GM23248 (cell line): ENCODE data around the gene FCN1. TPM values are rescaled to one million over a fixed set of nuclear protein-coding genes. Genes with fewer than 3 reads are reported as not detected.

Source experiments
- DNase-seq: peaks from one replicate; pipeline ENCODE4 v3.0.0-alpha.2; 2015
- H2AFZ ChIP-seq: fragments of 200-600 bp; sonication (generic); 2 replicates; pipeline ENCODE4 v1.6.1; 2016; ENCODE audit warnings: antibody characterized with exemption
- H3F3A ChIP-seq: fragments of 200-600 bp; sonication (generic); 2 replicates; pipeline ENCODE4 v1.6.1; 2016; ENCODE audit warnings: mild to moderate bottlenecking, antibody characterized with exemption, mixed run types; ENCODE audit not compliant: insufficient read depth
- H3K27ac ChIP-seq: fragments of 200-600 bp; sonication (generic); 2 replicates; pipeline ENCODE4 v1.5.1; 2016; ENCODE audit warnings: mild to moderate bottlenecking
- H3K27me3 ChIP-seq: fragments of 200-600 bp; sonication (generic); replicated peaks from 2 replicates; pipeline ENCODE4 v1.6.1; 2016; ENCODE audit warnings: mild to moderate bottlenecking; ENCODE audit not compliant: insufficient read depth
- H3K36me3 ChIP-seq: fragments of 200-600 bp; sonication (generic); 2 replicates; pipeline ENCODE4 v1.6.1; 2016; ENCODE audit warnings: low read depth, mild to moderate bottlenecking
- H3K4me1 ChIP-seq: fragments of 200-600 bp; sonication (generic); 2 replicates; pipeline ENCODE4 v1.6.1; 2016; ENCODE audit warnings: mild to moderate bottlenecking; ENCODE audit not compliant: insufficient read depth
- H3K4me2 ChIP-seq: fragments of 200-600 bp; sonication (generic); one replicate; pipeline ENCODE4 v1.6.1; 2016; ENCODE audit warnings: mild to moderate bottlenecking; ENCODE audit not compliant: unreplicated experiment
- H3K4me3 ChIP-seq: fragments of 200-600 bp; sonication (generic); 2 replicates; pipeline ENCODE4 v1.5.1; 2016; ENCODE audit warnings: mild to moderate bottlenecking
- H3K79me2 ChIP-seq: fragments of 200-600 bp; sonication (generic); 2 replicates; pipeline ENCODE4 v1.6.1; 2016; ENCODE audit warnings: mild to moderate bottlenecking; ENCODE audit not compliant: insufficient read depth
- H3K9ac ChIP-seq: fragments of 200-600 bp; sonication (generic); 2 replicates; pipeline ENCODE4 v1.6.1; 2016; ENCODE audit warnings: mild to moderate bottlenecking
- H3K9me2 ChIP-seq: fragments of 200-600 bp; sonication (generic); 2 replicates; pipeline ENCODE4 v1.6.1; 2016; ENCODE audit warnings: mixed run types, mild to moderate bottlenecking, moderate library complexity; ENCODE audit not compliant: insufficient read depth
- H3K9me3 ChIP-seq: fragments of 200-600 bp; sonication (generic); one replicate; pipeline ENCODE4 v1.6.1; 2017; ENCODE audit warnings: low read depth
- H4K20me1 ChIP-seq: fragments of 200-600 bp; sonication (generic); 2 replicates; pipeline ENCODE4 v1.6.0; 2016; ENCODE audit not compliant: insufficient read depth
- EZH2 ChIP-seq: fragments of 200-600 bp; sonication (generic); IDR thresholded peaks from 2 replicates; pipeline ENCODE4 v1.6.1; 2018; ENCODE audit warnings: antibody characterized with exemption, mild to moderate bottlenecking; ENCODE audit not compliant: insufficient read depth, poor library complexity, severe bottlenecking
- EZH2phosphoT487 ChIP-seq: fragments of 200-600 bp; sonication (generic); IDR thresholded peaks from 2 replicates; pipeline ENCODE4 v1.6.1; 2018; ENCODE audit warnings: antibody characterized with exemption, moderate library complexity, mild to moderate bottlenecking, low read depth; ENCODE audit not compliant: insufficient read depth
- WGBS, 2 experiments: methylation state at CpG; one replicate each; pipeline ENCODE4 v1.1.6; 2015 to 2017; ENCODE audit warnings: low lambda C conversion rate in 2 of 2, low coverage in 1 of 2; ENCODE audit errors: missing lambda C conversion rate in 2 of 2; 5-methylcytosine and 5-hydroxymethylcytosine counted together
- in situ Hi-C: fragments of 300-500 bp; cut with MboI; formaldehyde crosslinking; loops from 2 replicates; pipeline ENCODE4 v1.15.0; 2020
- polyA plus RNA-seq: library from polyadenylated mRNA; unstranded; fragments of >200 nt; fragmentation: Nextera tagmentation; extraction: Ambion mirVana; gene quantifications from 2 replicates; pipeline ENCODE4 v1.2.1, GENCODE V29; 2016
- total RNA-seq: library from RNA; depleted of rRNA; stranded (reverse); fragments of >200 nt; shearing (Covaris generic); gene quantifications from 2 replicates; pipeline ENCODE4 v1.2.3, GENCODE V29; 2014

Gene FCN1
- total and polyA plus RNA-seq, 2 experiments from 2014 or later: not detected

GRCh38 chr9:134912126-134912840, 5.4 kb downstream of the FCN1 start:
- peaks cover 10% of the 10 kb centered on the region for H3K27me3 ChIP-seq
- H3K4me3 ChIP-seq: no peak overlapping the region
- no peaks in the 10 kb centered on the region for H3K36me3 ChIP-seq
- no peaks in the 10 kb centered on the region for H4K20me1 ChIP-seq
- 55 to 61% methylated on average over 19 to 20 of the region's 20 CpGs for WGBS, 2 experiments
- DNase-seq: no peak
- TF ChIP-seq EZH2: no peak
- no peak for TF ChIP-seq EZH2phosphoT487
- H3K9me2 ChIP-seq: no peaks in the 10 kb centered on the region
- H3K27ac ChIP-seq: no peak overlapping the region
- no peak overlapping the region for H3K4me2 ChIP-seq
- in situ Hi-C loops: no loop called here
- no peaks in the 10 kb centered on the region for H3F3A ChIP-seq
- H3K9me3 ChIP-seq: no peaks in the 10 kb centered on the region
- H2AFZ ChIP-seq: no peak overlapping the region
- H3K9ac ChIP-seq: no peak overlapping the region
- no peaks in the 10 kb centered on the region for H3K79me2 ChIP-seq
- no peaks in the 10 kb centered on the region for H3K4me1 ChIP-seq

GRCh38 chr9:134909511-134910481, 7.9 kb downstream of the FCN1 start:
- in situ Hi-C loops: no loop called here
- DNase-seq: no peak
- H3K9ac ChIP-seq: no peak overlapping the region
- no peaks in the 10 kb centered on the region for H3K9me3 ChIP-seq
- no peaks in the 10 kb centered on the region for H3F3A ChIP-seq
- no peaks in the 10 kb centered on the region for H4K20me1 ChIP-seq
- H3K27ac ChIP-seq: no peak overlapping the region
- peaks cover 15% of the 10 kb centered on the region for H3K27me3 ChIP-seq
- H3K4me2 ChIP-seq: no peak overlapping the region
- TF ChIP-seq EZH2: no peak
- TF ChIP-seq EZH2phosphoT487: no peak
- no peak overlapping the region for H3K4me3 ChIP-seq
- WGBS, 2 experiments: 72 to 76% methylated on average over 24 of the region's 24 CpGs
- H3K9me2 ChIP-seq: no peaks in the 10 kb centered on the region
- no peaks in the 10 kb centered on the region for H3K4me1 ChIP-seq
- no peaks in the 10 kb centered on the region for H3K79me2 ChIP-seq
- H2AFZ ChIP-seq: no peak overlapping the region
- H3K36me3 ChIP-seq: no peaks in the 10 kb centered on the region

- in situ Hi-C loops: no loop called here
- no peaks in the 10 kb centered on the region for H4K20me1 ChIP-seq
- H3K4me1 ChIP-seq: no peaks in the 10 kb centered on the region
- H3K9me3 ChIP-seq: no peaks in the 10 kb centered on the region
- H3K27me3 ChIP-seq: peaks cover 25% of the 10 kb centered on the region
- H3K4me3 ChIP-seq: no peak overlapping the region
- no peak overlapping the region for H3K27ac ChIP-seq
- H3K9ac ChIP-seq: no peak overlapping the region
- no peak overlapping the region for H3K4me2 ChIP-seq
- no peak for DNase-seq
- no peaks in the 10 kb centered on the region for H3K79me2 ChIP-seq
- H2AFZ ChIP-seq: no peak overlapping the region
- TF ChIP-seq EZH2 (no peak), EZH2phosphoT487 (no peak)
- no peaks in the 10 kb centered on the region for H3K36me3 ChIP-seq
- H3K9me2 ChIP-seq: no peaks in the 10 kb centered on the region
- H3F3A ChIP-seq: no peaks in the 10 kb centered on the region
- WGBS, 2 experiments: 52 to 58% methylated on average over 13 of the region's 13 CpGs
Observed at GRCh38 chr9:134908524-134909309, 9.0 kb downstream of the FCN1 start.

GRCh38 chr9:134902936-134903335, 14.8 kb downstream of the FCN1 start:
- Histone ChIP-seq H3F3A (no peaks in the 10 kb centered on the region), H4K20me1 (no peaks in the 10 kb centered on the region), H3K9ac (no peak overlapping the region), H3K4me2 (no peak overlapping the region), H3K27me3 (peaks cover 47% of the 10 kb centered on the region), H3K36me3 (no peaks in the 10 kb centered on the region), H3K4me1 (no peaks in the 10 kb centered on the region), H2AFZ (no peak overlapping the region), H3K9me3 (no peaks in the 10 kb centered on the region), H3K79me2 (no peaks in the 10 kb centered on the region), H3K9me2 (no peaks in the 10 kb centered on the region), H3K27ac (no peak overlapping the region), H3K4me3 (no peak overlapping the region)
- DNase-seq: no peak
- in situ Hi-C loops: no loop called here
- 0 to 3% methylated on average over 3 of the region's 3 CpGs for WGBS, 2 experiments
- TF ChIP-seq EZH2 (no peak), EZH2phosphoT487 (no peak)
